ENCODE measurements around the gene SLC23A2.

GRCh38 chr20:4896119-4896702 lies 105.1 kb downstream of the SLC23A2 start:
- no peak for TF ChIP-seq CTCF (IDR thresholded peaks at IDR 0.05)
- TF ChIP-seq EP300 (IDR thresholded peaks at IDR 0.05): no peak
- no peak for TF ChIP-seq POLR2A (IDR thresholded peaks at IDR 0.05)

All from stomach (tissue), 4 donors.